CD4-positive, alpha-beta T cell treated with Interleukin-1 beta for 1 hour (primary cell): ENCODE results near the gene PIK3AP1.

Experiments
- DNase-seq, 2 donors: peaks; one replicate each; pipeline ENCODE4 v3.0.0-alpha.2; 2020 to 2022

Gene PIK3AP1

DNA sequence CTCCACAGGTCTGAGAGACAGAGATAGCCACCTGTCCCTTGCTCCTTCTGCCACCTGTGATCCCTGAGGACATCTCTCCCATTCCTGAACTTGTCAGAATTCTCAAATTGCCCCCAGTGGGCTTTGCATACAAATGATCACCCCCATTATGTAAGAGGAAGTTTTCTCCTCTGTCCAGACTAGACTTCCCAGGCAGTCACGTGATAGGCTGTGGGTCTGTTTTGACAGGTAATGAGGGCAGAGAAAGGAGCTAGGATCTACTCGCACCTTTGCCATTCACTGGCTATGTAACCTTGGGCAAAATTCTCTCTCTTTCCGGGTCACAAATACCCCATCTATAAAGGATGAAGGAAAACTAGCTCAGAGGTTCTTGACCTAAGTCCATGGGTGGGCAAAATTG is 112.1 kb downstream of the PIK3AP1 start:
- no peak for DNase-seq

DNA sequence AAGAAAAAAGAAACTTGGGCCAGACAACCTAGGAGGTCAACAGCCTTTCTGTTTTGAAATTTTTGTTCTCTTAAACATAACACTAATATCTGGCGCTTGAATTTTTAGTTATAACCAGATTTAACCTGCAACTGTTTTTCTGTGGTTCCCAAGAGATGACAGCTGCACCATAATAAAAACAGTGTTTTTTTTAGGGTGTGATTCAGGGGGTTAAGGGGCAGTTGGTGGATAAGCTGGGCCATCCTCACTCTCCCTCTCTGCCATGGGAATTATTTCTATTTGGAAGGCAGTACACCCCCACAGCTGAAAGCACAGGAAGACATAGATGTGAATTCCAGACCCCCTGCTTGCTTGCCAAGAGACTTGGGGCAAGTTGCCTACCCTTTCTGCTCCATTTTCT is 113.4 kb downstream of the PIK3AP1 start:
- no peak for DNase-seq

DNA sequence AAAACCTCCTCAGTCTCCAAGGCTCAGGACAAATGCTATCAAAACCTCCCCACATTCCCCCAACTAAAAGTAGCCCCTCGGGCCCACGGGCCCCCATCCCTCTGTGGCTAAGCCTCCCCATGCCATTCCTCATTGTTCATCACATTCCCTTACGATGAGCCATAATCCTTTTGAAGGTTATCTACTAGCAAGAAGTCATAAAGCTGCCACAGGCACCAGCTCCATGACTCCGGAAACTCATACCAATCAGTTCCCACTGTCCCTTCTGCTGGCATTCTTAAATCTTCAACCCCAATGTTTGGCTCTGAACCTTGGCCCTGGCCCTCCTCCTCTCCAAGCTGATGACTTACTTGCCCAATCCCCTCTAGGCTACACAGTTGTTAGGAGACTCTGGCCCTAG is 114.1 kb downstream of the PIK3AP1 start:
- no peak for DNase-seq

GRCh38 chr10:96600337-96600736 is 120.0 kb downstream of the PIK3AP1 start:
- no peak for DNase-seq

- no peak for DNase-seq
Measured at GRCh38 chr10:96598846-96599245, 121.5 kb downstream of the PIK3AP1 start.

DNA sequence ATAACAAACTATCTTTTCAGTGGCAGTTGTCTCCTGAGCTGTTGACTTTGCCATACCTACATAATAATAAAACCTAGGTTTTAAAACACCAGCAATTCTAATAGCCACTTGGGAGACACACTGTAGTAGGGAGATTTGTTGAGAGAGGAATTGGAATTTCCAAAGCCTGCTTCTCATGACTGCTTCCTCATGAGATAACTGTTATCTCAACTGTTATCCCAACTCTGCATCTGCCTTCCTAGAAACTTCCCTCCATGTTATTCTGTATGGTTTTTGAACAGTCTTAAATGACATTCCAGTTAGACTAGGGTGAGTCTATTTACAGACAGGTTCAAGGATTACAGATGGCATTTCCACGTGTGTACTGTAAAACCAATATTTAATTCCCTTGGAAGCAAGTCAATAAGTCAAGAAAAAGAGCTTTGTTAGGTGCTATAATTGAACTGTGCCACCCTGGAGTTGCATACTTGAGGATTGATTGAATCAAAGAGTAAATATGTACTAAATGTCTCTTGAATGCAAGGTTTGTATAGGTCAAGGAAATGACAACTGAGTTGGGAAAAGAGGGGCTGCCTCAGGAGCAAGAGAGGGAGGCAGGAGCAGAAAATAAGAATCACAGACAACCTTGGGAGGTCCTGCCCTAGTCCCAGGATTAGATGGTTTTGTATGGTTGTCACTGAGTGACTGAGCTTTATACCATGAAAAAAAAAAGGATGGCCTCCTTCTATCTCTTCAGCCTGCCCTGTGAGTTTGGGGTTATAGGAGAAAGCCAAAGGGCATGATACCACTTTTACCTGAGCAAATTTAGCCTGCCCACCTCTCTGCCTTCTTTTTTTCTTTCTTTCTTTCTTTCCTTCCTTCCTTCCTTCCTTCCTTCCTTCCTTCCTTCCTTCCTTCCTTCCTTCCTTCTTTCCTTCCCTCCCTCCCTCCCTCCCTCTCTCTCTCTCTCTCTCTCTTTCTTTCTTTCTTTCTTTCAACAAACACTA is 123.6 kb downstream of the PIK3AP1 start:
- DNase-seq = no peak

GRCh38 chr10:96595741-96596140 is 124.6 kb downstream of the PIK3AP1 start:
- DNase-seq = no peak

- no peak for DNase-seq
Measured at GRCh38 chr10:96591946-96592345, 128.4 kb downstream of the PIK3AP1 start.

GRCh38 chr10:96588616-96589419 is 131.5 kb downstream of the PIK3AP1 start:
- no peak for DNase-seq

- DNase-seq = no peak
Measured at GRCh38 chr10:96588060-96588554, 132.2 kb downstream of the PIK3AP1 start.

GRCh38 chr10:96587264-96588059 is 132.9 kb downstream of the PIK3AP1 start:
- peak in 1 of 2 donors; percentile 19 for DNase-seq

DNA sequence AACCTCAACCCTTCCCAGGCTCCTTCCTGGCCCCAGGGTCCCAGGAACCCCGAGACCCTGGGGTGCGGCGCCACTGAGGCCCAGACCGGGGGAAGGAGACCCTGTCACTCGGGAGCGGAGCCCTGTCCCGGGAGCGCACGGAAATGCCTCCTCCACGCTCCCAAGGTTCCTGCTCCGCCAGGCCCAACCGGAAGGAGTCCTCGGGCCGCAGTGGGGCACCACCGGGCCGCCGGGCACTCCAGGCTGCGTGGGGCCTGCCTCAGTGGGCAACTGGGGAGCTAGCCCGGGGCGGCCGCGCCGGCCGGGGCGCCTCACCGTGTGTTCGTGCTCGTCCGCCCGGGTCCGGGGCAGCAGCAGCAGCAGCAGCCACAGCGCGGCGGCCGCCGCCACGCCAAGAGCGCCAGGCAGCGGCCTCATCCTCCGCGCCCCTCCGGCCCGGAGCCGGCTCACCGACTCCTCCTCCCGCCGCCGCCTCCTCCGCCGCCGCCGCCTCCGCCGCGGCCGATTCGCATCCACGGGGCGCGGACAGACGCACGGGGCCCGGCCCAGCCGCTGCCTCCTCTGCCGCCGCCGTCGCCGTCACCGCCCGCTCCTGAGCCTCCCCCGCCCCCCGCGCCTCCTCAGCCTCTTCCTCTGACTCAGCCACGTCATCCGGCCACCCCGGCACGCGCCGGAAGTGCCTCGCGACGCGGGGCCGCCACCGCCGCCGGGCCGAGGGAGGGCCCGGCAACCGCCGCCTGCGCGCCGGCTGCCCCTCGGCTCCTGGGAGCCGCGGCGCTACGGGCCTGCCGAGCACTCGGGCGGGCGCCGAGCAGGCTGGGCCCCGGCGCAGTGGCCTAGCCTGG is 133.7 kb downstream of the PIK3AP1 start, which contains the start of gene TM9SF3:
Gene TM9SF3, minus strand, starts transcription at position 594 of the 845 bp plus-strand sequence. Its CDS starts 177 bp downstream, at position 417.
- DNase-seq = peak; percentile 92 to 93

- peak; percentile 10 to 54 for DNase-seq
Measured at GRCh38 chr10:96585736-96586418, 134.4 kb downstream of the PIK3AP1 start.

- DNase-seq = no peak
Measured at GRCh38 chr10:96584474-96584873, 135.8 kb downstream of the PIK3AP1 start.

DNA sequence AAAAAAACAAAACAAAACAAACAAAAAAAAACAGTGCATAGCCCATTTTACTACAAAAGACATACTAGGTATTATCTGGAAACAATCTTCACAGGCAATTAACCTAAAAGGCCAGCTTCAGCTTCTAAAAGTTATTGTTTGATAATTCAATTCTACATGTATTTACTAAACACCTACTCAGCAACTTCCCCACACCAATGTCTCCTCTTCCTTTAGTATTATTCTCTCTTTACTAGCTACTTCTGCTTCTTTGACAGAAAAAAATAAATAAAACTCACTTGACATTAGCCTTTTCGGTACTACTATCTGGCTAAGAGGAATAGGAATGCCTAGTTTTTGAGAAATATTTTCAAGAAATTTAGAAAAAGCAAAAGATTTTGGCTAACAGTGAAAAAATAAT is 136.3 kb downstream of the PIK3AP1 start:
- DNase-seq = no peak

GRCh38 chr10:96579133-96579532 is 141.2 kb downstream of the PIK3AP1 start:
- DNase-seq = no peak

- no peak for DNase-seq
Measured at GRCh38 chr10:96578633-96579032, 141.7 kb downstream of the PIK3AP1 start.

- DNase-seq = no peak
Measured at GRCh38 chr10:96578022-96578421, 142.3 kb downstream of the PIK3AP1 start.

- no peak for DNase-seq
Measured at GRCh38 chr10:96577069-96577468, 143.2 kb downstream of the PIK3AP1 start.

- no peak for DNase-seq
Measured at GRCh38 chr10:96576277-96576980, 143.9 kb downstream of the PIK3AP1 start.
